SK-N-SH (cell line): ENCODE data around the gene PAPPA2.

Experiments
- CHD2 ChIP-seq: fragments of 150-350 bp; IDR thresholded peaks from 2 replicates; pipeline ENCODE4 v1.6.1; 2018; ENCODE audit warnings: low read length; ENCODE audit not compliant: partially characterized antibody
- NRF1 ChIP-seq: IDR thresholded peaks from 2 replicates; pipeline ENCODE4 v1.6.1; 2012; ENCODE audit warnings: low read depth, mild to moderate bottlenecking, low read length
- POLR2AphosphoS5 ChIP-seq: IDR thresholded peaks from 2 replicates; pipeline ENCODE4 v1.6.1; 2012; ENCODE audit warnings: low read depth, low read length
- RCOR1 ChIP-seq: fragments of 150-350 bp; IDR thresholded peaks from 2 replicates; pipeline ENCODE4 v1.6.1; 2017; ENCODE audit warnings: antibody characterized with exemption, low read length
- SMC3 ChIP-seq: IDR thresholded peaks from 2 replicates; pipeline ENCODE4 v1.6.1; 2012; ENCODE audit warnings: low read depth, low read length, improper control_type of control experiment
- TF ChIP-seq, protein P1 (sequence below): fragments of 200-600 bp; sonication (generic); IDR thresholded peaks from 2 replicates; pipeline ENCODE4 v1.6.1; 2017; ENCODE audit warnings: antibody characterized with exemption, mild to moderate bottlenecking, moderate library complexity

GRCh38 chr1:176794897-176795508 is 332.0 kb downstream of the PAPPA2 start:
- TF ChIP-seq NRF1 (no peak), POLR2AphosphoS5 (no peak), RCOR1 (no peak), SMC3 (no peak), CHD2 (no peak)
- TF ChIP-seq, protein P1, sequence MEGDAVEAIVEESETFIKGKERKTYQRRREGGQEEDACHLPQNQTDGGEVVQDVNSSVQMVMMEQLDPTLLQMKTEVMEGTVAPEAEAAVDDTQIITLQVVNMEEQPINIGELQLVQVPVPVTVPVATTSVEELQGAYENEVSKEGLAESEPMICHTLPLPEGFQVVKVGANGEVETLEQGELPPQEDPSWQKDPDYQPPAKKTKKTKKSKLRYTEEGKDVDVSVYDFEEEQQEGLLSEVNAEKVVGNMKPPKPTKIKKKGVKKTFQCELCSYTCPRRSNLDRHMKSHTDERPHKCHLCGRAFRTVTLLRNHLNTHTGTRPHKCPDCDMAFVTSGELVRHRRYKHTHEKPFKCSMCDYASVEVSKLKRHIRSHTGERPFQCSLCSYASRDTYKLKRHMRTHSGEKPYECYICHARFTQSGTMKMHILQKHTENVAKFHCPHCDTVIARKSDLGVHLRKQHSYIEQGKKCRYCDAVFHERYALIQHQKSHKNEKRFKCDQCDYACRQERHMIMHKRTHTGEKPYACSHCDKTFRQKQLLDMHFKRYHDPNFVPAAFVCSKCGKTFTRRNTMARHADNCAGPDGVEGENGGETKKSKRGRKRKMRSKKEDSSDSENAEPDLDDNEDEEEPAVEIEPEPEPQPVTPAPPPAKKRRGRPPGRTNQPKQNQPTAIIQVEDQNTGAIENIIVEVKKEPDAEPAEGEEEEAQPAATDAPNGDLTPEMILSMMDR: no peak
